ENCODE results near the gene DNPH1.

Gene DNPH1

DNA sequence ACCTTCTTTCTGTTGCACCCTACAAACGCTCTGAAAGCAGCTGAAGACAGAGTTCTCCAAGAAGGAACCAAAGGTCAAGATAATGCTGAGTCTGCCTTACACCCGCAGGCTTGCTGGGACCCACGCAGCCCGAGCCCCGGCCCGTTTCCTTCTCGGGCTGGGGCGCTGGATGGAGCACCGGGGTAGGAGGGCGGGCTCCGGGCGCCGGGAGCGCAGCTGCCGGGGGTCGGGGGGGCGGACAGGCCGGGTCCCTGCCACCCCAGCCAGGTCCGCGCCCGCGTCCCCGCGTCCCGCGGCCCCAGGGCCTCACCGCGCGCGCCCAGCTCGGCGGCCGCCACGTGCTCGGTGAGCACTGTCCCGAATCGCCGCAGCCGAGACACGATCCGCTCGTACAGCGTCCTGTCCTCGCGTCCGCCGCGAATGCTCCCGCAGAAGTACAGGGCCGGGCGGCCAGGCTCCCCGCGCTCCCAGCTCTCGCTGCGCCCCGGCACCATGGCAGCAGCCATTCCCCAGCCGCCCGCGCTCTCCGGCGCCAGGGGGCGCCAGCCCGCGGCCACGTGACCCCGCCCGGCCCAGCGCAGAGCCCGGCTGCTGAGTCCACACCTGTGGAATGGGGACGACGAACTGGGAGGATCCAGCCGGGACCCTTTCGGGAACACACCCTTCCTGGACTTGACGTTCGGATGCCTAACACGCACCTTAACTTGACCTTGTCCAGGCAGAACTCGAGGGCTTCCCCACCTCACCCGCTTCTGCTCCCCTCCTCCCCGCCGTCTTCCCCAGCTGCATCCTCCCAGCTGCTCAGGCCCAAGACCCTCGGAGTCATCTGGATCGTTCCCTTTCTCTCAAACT is at the start of gene DNPH1:
Gene DNPH1, minus strand, starts transcription at position 531 of the 852 bp plus-strand sequence. Its CDS starts 25 bp downstream, at position 506.
- DNase-seq: peak; percentile 73

DNA sequence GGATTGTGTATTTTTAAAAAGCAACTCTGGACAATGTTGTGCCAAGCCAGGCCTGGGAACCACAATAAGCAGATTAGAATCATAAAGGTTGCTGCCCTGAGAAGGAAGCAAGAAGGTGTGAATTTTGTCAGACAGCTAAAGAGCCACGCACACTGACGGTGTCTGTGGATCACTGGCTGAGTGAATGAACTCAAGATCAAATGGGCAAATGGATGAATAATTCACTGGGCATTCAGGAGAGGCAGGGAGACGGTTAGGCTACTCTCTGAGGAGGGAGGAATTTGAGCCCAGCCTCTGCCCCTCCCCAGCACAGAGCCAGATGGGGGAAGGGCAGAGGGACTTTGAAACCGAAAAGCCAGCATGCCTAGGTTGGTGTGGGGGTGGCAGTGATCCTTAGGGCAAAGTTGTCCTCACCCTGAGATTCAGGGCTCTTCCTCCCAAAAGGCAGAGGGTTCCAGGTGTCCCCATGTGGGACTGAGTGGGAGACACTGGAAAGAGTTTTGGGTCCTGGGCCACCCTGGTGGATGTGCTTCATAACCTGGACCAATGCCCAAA is 49.3 kb upstream of the DNPH1 start:
- no peak for DNase-seq

GRCh38 chr6:43277643-43278523 is 48.6 kb upstream of the DNPH1 start:
- no peak for DNase-seq

DNA sequence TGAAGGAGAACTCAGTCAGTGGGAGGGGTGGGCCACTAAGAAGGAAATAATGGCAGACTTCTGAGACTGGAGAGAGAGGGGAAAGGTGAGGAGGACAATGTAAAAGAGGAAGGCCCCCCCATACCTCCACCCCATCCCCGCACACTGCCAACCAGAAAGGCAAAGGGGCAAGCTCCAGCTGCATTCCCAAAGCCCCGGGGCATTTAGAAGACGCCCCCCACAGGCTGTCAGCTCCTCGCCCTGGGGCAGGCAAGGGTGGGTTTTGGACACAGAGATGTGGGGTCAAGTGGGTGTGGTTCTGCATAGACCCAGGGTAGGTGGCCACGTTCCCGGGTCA is 48.0 kb upstream of the DNPH1 start:
- DNase-seq: no peak

GRCh38 chr6:43276577-43277305 is 47.5 kb upstream of the DNPH1 start:
- no peak for DNase-seq

GRCh38 chr6:43275801-43276576 is 46.7 kb upstream of the DNPH1 start:
- DNase-seq: no peak

- no peak for DNase-seq
Observed at GRCh38 chr6:43274916-43275597, 45.8 kb upstream of the DNPH1 start.

DNA sequence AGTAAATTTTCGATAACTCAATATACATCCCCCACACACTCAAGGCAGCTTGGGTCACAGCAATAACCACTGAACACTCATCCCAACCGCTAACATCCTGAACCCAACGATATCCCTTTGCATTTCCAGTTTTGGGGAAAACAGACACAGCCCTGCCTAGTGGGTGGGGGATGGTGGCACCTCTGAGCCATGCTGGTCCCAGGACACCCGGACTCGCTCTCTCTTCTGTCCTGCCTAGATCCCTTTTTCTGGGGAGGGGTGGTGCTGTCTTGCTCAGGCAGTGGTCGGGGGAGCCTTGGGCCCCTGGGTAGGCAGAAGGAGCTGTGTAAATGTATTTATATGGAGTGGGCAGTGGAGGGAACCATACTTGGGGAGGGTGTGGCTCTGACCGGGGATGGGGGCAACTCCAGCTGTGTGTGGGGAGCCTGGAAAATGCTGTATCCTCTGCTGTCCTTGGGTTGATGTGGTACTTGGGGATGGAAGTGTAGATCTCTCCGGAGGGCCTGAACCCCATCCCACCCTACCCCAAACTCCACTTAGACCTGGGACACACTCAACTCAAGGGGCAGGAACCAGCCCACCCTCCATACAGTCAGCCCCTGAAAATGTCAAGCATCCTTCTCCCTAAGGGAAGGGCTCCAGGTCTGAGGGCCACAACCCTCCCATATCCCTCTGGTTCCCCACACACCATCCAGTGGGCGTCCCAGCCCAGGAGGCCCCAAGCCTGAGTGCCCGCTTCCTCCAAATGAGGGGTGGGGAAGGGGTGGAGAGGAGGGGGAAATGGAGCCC is 45.0 kb upstream of the DNPH1 start:
- no peak for DNase-seq

GRCh38 chr6:43273707-43274106 is 44.4 kb upstream of the DNPH1 start:
- no peak for DNase-seq

DNA sequence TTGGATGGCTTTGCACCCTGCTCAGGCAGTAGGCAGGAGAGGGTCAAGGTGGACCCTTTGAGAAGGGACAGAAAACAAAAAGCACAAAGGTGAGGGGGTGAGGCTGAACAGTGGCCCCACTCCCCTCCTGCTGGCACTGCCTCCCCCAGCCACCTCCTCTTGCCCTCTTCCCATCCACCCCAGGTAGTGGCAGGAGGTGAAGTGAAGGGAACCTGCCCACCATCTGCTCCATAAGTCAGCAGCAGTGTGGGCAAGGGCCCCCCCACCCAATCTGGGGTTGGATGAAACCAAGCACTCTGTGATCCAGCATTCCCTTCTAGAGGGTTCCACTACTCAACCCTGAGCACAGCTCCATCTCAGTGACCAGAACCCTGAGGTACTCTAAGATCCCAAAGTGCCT is 42.7 kb upstream of the DNPH1 start:
- DNase-seq: no peak

DNA sequence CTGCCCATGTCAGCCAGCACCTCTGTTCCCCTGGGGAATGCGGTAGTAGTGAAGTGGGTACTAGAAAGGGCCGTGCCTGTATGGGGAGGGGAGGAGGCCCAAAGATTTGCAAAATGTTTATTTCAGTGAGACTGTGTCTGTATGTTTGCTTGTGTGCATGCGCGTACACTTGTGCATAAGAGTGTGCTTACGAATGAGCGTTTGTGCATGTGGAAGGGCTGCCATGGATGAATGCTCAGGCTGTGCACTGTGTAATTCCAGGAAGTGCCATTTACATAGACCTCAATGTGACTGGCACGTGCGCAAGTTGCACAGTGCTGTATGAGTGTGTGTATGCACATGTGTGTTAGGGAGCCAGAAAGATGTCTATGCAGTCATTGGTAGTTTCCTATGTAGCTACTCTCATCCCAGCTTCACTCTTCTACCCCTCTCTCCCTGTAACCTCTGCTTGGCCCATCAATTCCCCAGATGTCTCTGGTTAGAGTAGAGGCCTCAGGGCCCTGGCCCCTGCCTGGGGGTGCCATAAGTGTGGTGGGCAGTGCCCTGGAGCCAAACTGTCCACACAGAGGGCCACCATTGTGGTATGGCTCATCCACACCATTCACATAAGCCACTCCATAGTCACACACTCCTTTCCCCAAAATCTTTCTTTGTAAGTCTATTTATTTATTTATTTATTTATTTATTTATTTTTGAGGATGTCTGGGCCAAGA is 42.0 kb upstream of the DNPH1 start:
- no peak for DNase-seq

GRCh38 chr6:43269273-43270007 is 40.2 kb upstream of the DNPH1 start:
- DNase-seq: no peak

- DNase-seq: no peak
Observed at GRCh38 chr6:43268782-43269272, 39.5 kb upstream of the DNPH1 start.

DNA sequence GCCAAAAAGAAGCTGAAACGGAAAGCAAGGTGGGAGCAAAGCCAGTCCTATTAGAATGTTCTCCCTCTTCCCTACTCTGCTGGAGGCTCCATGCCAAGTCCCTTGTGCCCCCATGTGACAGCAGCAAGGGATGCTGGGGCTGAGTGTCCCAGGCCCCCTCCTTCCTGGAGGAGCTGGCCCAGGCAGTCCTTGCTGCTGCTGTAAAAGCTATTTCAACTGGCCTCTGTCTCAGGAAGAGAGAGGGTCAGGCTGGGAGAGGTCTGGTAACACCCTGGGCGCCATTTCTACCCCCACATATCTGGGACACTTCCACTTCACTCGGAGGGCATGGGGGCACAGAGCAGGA is 39.0 kb upstream of the DNPH1 start:
- no peak for DNase-seq

- no peak for DNase-seq
Observed at GRCh38 chr6:43267619-43268354, 38.5 kb upstream of the DNPH1 start.

DNA sequence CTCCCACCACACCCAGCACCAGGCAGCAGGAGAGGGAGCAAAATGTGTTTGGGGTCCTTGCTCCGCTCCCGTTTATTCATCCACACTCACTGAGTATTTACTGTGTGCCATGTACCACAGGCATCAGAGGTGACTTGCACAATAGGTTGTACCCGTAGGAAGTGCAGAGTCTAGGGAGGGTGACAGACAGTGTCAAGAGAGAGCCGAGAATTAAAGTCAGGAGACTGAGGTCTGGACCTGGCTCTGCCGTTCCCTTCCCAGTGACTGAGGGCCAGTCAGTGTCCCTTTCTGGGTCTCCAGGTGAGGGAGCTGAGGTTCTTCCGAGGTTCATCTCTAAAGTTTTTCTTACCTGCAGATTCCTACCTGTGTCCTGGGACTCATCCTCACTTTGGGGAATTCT is 36.3 kb upstream of the DNPH1 start:
- DNase-seq: no peak

- DNase-seq: no peak
Observed at GRCh38 chr6:43264599-43265145, 35.4 kb upstream of the DNPH1 start.
